ENCODE data around the gene LHX1.

- no peak for TF ChIP-seq CTCF (IDR thresholded peaks at IDR 0.05)
- no peak for TF ChIP-seq POLR2A (IDR thresholded peaks at IDR 0.05)
- TF ChIP-seq EP300 (IDR thresholded peaks at IDR 0.05) = no peak
Observed at GRCh38 chr17:36939052-36939801, 2.0 kb downstream of the LHX1 start.
